Measurements from ENCODE around the gene CDC42EP1.

DNA sequence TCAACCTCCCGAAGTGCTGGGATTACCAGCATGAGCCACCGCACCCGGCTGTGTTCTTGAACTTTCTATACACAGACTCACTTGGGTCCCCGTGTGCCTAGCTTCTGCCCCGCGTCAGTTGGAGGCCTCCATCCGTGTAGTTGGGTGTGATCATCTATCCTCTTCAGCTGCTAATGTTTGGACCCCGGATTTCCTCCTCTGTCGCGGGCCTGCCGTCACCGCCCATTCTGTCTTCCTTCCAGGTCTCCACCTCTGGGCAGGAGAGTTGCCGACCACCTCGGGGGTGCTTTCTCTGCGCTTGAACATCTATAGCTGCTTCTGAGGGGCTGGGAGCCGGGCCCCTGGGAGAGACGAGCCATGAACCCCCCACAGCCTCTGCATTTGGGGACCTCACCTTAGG, 5.5 kb downstream of the CDC42EP1 start:
- TF ChIP-seq POLR2AphosphoS5 (IDR thresholded peaks at IDR 0.05; ENCODE audit: low read depth, low read length): no peak
- no peak for TF ChIP-seq TAF1 (IDR thresholded peaks at IDR 0.05; ENCODE audit: borderline replicate concordance, insufficient read depth, low read length)
- TF ChIP-seq REST (IDR thresholded peaks at IDR 0.05; ENCODE audit: insufficient read depth in 1 of 2, low read depth in 2 of 2, low read length in 2 of 2): no peak
- TF ChIP-seq SIN3A (IDR thresholded peaks at IDR 0.05; ENCODE audit: borderline replicate concordance, insufficient read depth, low read length): no peak
- no peak for TF ChIP-seq FOXP2 (optimal IDR thresholded peaks at IDR 0.05; ENCODE audit: borderline replicate concordance, extremely low read depth, extremely low read length, insufficient read depth)
